ENCODE measurements around the gene MAP3K4. TPM values are rescaled to one million over a fixed set of nuclear protein-coding genes. Genes with fewer than 3 reads are reported as not detected.

MAP3K4 gene
- total and polyA plus RNA-seq, 9 donors, result 15.6 to 52.3 (median 38.6) TPM

- intact Hi-C loops (cut with DNase I), result no loop called here
- WGBS, 3 donors, result 79 to 85% (median 85%) methylated on average over 11 of the region's 11 CpGs
- H3K36me3 ChIP-seq, result no peaks in the 10 kb centered on the region
- no peak overlapping the region for H3K27ac ChIP-seq
- TF ChIP-seq CTCF (IDR thresholded peaks at IDR 0.05), result no peak
- TF ChIP-seq EP300 (IDR thresholded peaks at IDR 0.05), result no peak
- no peak for TF ChIP-seq POLR2A (IDR thresholded peaks at IDR 0.05)
- H3K4me3 ChIP-seq, result no peak overlapping the region
- H3K4me1 ChIP-seq (ENCODE audit: insufficient read depth), result no peaks in the 10 kb centered on the region
- no peaks in the 10 kb centered on the region for H3K27me3 ChIP-seq
- DNase-seq, result no peak
- H3K9me3 ChIP-seq, result no peaks in the 10 kb centered on the region
Measured at GRCh38 chr6:161141173-161141572, 149.6 kb downstream of the MAP3K4 start.

GRCh38 chr6:161142957-161143296 lies 151.4 kb downstream of the MAP3K4 start:
- WGBS, 3 donors, result 87 to 91% (median 89%) methylated on average over 5 of the region's 5 CpGs
- Histone ChIP-seq H3K4me1 (ENCODE audit: insufficient read depth) (no peaks in the 10 kb centered on the region), H3K36me3 (no peaks in the 10 kb centered on the region), H3K27me3 (no peaks in the 10 kb centered on the region), H3K4me3 (no peak overlapping the region), H3K27ac (no peak overlapping the region), H3K9me3 (no peaks in the 10 kb centered on the region)
- intact Hi-C loops (cut with DNase I), result no loop called here
- DNase-seq, result no peak
- TF ChIP-seq EP300 (IDR thresholded peaks at IDR 0.05) (no peak), CTCF (IDR thresholded peaks at IDR 0.05) (no peak), POLR2A (IDR thresholded peaks at IDR 0.05) (no peak)

GRCh38 chr6:161143663-161144430 lies 152.3 kb downstream of the MAP3K4 start:
- Histone ChIP-seq H3K36me3 (no peaks in the 10 kb centered on the region), H3K27ac (no peak overlapping the region), H3K9me3 (no peaks in the 10 kb centered on the region), H3K27me3 (no peaks in the 10 kb centered on the region), H3K4me1 (ENCODE audit: insufficient read depth) (no peaks in the 10 kb centered on the region), H3K4me3 (no peak overlapping the region)
- 91 to 93% (median 92%) methylated on average over 11 of the region's 11 CpGs for WGBS, 3 donors
- no peak for DNase-seq
- no peak for TF ChIP-seq CTCF (IDR thresholded peaks at IDR 0.05)
- no peak for TF ChIP-seq POLR2A (IDR thresholded peaks at IDR 0.05)
- TF ChIP-seq EP300 (IDR thresholded peaks at IDR 0.05), result no peak
- intact Hi-C loops (cut with DNase I), result no loop called here

GRCh38 chr6:161150136-161150535 lies 158.6 kb downstream of the MAP3K4 start:
- Histone ChIP-seq H3K36me3 (no peaks in the 10 kb centered on the region), H3K9me3 (no peaks in the 10 kb centered on the region), H3K27ac (no peak overlapping the region), H3K4me1 (ENCODE audit: insufficient read depth) (no peaks in the 10 kb centered on the region), H3K27me3 (no peaks in the 10 kb centered on the region), H3K4me3 (no peak overlapping the region)
- TF ChIP-seq POLR2A (IDR thresholded peaks at IDR 0.05) (no peak), EP300 (IDR thresholded peaks at IDR 0.05) (no peak), CTCF (IDR thresholded peaks at IDR 0.05) (no peak)
- WGBS, 3 donors, result 92 to 94% (median 92%) methylated on average over 5 of the region's 5 CpGs
- intact Hi-C loops (cut with DNase I), result loop anchor here in 1 of 4 donors (10.0 kb wide), 1 partner anchor 225 kb away; no protein-coding TSS in a partner anchor
- no peak for DNase-seq

All from ovary (tissue), 9 donors.